ENCODE data around the gene ZNF423. TPM values are rescaled to one million over a fixed set of nuclear protein-coding genes. Genes with fewer than 3 reads are reported as not detected.

ZNF423 gene
- total and polyA plus RNA-seq, 2 experiments from 2014 or later: 14.9 to 41.8 TPM

DNA sequence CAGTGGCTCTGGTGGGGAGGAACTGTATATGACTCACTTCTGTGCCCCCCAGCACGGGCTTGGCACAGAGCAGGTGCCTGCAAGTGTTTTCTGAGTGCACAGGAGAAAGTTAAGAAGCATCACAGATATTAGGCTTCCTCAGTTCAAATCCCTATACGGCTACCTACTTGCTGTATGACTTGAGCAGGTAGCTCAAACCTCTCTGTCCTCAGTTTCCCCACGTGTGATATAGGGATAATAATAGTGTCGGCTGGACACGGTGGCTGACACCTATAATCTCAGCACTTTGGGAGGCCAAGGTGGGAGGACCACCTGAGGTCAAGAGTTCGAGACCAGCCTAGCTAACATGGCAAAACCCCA, 386.6 kb downstream of the ZNF423 start (continued):
- TF ChIP-seq, protein P1, sequence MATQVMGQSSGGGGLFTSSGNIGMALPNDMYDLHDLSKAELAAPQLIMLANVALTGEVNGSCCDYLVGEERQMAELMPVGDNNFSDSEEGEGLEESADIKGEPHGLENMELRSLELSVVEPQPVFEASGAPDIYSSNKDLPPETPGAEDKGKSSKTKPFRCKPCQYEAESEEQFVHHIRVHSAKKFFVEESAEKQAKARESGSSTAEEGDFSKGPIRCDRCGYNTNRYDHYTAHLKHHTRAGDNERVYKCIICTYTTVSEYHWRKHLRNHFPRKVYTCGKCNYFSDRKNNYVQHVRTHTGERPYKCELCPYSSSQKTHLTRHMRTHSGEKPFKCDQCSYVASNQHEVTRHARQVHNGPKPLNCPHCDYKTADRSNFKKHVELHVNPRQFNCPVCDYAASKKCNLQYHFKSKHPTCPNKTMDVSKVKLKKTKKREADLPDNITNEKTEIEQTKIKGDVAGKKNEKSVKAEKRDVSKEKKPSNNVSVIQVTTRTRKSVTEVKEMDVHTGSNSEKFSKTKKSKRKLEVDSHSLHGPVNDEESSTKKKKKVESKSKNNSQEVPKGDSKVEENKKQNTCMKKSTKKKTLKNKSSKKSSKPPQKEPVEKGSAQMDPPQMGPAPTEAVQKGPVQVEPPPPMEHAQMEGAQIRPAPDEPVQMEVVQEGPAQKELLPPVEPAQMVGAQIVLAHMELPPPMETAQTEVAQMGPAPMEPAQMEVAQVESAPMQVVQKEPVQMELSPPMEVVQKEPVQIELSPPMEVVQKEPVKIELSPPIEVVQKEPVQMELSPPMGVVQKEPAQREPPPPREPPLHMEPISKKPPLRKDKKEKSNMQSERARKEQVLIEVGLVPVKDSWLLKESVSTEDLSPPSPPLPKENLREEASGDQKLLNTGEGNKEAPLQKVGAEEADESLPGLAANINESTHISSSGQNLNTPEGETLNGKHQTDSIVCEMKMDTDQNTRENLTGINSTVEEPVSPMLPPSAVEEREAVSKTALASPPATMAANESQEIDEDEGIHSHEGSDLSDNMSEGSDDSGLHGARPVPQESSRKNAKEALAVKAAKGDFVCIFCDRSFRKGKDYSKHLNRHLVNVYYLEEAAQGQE (IDR thresholded peaks at IDR 0.05; ENCODE audit: unreplicated experiment): no peak
- TF ChIP-seq, protein P2, sequence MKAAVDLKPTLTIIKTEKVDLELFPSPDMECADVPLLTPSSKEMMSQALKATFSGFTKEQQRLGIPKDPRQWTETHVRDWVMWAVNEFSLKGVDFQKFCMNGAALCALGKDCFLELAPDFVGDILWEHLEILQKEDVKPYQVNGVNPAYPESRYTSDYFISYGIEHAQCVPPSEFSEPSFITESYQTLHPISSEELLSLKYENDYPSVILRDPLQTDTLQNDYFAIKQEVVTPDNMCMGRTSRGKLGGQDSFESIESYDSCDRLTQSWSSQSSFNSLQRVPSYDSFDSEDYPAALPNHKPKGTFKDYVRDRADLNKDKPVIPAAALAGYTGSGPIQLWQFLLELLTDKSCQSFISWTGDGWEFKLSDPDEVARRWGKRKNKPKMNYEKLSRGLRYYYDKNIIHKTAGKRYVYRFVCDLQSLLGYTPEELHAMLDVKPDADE (IDR thresholded peaks at IDR 0.05): no peak
- no peak for TF ChIP-seq CREB1 (CRISPR knock-in tag; IDR thresholded peaks at IDR 0.05; ENCODE audit: low read depth)
- no peak for TF ChIP-seq EZH2 (IDR thresholded peaks at IDR 0.05; ENCODE audit: low read depth, unreplicated experiment)
- TF ChIP-seq, protein P3, sequence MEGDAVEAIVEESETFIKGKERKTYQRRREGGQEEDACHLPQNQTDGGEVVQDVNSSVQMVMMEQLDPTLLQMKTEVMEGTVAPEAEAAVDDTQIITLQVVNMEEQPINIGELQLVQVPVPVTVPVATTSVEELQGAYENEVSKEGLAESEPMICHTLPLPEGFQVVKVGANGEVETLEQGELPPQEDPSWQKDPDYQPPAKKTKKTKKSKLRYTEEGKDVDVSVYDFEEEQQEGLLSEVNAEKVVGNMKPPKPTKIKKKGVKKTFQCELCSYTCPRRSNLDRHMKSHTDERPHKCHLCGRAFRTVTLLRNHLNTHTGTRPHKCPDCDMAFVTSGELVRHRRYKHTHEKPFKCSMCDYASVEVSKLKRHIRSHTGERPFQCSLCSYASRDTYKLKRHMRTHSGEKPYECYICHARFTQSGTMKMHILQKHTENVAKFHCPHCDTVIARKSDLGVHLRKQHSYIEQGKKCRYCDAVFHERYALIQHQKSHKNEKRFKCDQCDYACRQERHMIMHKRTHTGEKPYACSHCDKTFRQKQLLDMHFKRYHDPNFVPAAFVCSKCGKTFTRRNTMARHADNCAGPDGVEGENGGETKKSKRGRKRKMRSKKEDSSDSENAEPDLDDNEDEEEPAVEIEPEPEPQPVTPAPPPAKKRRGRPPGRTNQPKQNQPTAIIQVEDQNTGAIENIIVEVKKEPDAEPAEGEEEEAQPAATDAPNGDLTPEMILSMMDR (conservative IDR thresholded peaks at IDR 0.05; ENCODE audit: low read depth in 2 of 2): no peak
- TF ChIP-seq EZH2phosphoT487 (IDR thresholded peaks at IDR 0.05; ENCODE audit: unreplicated experiment): no peak
- TF ChIP-seq STAT1 (IDR thresholded peaks at IDR 0.05; ENCODE audit: unreplicated experiment): no peak

DNA sequence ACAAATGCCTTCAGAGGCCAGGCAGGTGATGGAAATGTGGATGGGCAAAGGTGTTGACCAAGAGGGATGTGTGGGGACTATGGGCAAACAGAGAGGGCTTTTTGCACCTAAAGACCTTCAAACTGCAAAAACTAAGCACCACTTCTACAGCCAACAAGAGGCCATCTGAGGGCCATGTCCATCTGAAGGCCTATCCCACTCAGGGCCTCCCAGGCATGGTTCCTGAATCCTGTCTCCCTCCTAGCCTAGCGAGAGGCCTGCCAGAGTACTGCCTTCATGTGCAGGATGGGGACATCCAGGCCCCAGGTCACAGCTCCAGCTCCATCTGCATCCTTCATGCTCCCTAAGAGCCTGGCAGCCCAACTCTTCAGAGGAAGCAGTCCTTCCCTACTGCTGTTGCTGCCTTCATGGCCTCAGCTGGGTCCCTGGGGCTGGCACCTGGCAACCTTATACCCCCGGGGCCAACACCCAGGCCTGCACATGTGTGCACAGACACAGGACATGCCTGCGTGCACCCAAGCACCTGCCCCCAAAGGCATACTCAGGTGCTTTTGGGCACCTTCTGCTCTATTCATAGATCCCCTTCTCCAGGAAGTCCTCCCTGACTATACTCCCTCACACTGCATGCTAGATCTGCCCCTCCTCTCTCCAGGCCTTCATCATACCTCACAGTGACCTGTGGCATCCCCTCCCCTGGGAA, 387.2 kb downstream of the ZNF423 start:
- ATAC-seq: no peak
- no peaks in the 10 kb centered on the region for H3K79me2 ChIP-seq (replicated peaks; ENCODE audit: insufficient read depth)
- TF ChIP-seq ZNF331 (CRISPR knock-in tag; IDR thresholded peaks at IDR 0.05; ENCODE audit: low read depth): no peak
- no peak for TF ChIP-seq CREB1 (CRISPR knock-in tag; IDR thresholded peaks at IDR 0.05; ENCODE audit: low read depth)
- TF ChIP-seq, protein P4, sequence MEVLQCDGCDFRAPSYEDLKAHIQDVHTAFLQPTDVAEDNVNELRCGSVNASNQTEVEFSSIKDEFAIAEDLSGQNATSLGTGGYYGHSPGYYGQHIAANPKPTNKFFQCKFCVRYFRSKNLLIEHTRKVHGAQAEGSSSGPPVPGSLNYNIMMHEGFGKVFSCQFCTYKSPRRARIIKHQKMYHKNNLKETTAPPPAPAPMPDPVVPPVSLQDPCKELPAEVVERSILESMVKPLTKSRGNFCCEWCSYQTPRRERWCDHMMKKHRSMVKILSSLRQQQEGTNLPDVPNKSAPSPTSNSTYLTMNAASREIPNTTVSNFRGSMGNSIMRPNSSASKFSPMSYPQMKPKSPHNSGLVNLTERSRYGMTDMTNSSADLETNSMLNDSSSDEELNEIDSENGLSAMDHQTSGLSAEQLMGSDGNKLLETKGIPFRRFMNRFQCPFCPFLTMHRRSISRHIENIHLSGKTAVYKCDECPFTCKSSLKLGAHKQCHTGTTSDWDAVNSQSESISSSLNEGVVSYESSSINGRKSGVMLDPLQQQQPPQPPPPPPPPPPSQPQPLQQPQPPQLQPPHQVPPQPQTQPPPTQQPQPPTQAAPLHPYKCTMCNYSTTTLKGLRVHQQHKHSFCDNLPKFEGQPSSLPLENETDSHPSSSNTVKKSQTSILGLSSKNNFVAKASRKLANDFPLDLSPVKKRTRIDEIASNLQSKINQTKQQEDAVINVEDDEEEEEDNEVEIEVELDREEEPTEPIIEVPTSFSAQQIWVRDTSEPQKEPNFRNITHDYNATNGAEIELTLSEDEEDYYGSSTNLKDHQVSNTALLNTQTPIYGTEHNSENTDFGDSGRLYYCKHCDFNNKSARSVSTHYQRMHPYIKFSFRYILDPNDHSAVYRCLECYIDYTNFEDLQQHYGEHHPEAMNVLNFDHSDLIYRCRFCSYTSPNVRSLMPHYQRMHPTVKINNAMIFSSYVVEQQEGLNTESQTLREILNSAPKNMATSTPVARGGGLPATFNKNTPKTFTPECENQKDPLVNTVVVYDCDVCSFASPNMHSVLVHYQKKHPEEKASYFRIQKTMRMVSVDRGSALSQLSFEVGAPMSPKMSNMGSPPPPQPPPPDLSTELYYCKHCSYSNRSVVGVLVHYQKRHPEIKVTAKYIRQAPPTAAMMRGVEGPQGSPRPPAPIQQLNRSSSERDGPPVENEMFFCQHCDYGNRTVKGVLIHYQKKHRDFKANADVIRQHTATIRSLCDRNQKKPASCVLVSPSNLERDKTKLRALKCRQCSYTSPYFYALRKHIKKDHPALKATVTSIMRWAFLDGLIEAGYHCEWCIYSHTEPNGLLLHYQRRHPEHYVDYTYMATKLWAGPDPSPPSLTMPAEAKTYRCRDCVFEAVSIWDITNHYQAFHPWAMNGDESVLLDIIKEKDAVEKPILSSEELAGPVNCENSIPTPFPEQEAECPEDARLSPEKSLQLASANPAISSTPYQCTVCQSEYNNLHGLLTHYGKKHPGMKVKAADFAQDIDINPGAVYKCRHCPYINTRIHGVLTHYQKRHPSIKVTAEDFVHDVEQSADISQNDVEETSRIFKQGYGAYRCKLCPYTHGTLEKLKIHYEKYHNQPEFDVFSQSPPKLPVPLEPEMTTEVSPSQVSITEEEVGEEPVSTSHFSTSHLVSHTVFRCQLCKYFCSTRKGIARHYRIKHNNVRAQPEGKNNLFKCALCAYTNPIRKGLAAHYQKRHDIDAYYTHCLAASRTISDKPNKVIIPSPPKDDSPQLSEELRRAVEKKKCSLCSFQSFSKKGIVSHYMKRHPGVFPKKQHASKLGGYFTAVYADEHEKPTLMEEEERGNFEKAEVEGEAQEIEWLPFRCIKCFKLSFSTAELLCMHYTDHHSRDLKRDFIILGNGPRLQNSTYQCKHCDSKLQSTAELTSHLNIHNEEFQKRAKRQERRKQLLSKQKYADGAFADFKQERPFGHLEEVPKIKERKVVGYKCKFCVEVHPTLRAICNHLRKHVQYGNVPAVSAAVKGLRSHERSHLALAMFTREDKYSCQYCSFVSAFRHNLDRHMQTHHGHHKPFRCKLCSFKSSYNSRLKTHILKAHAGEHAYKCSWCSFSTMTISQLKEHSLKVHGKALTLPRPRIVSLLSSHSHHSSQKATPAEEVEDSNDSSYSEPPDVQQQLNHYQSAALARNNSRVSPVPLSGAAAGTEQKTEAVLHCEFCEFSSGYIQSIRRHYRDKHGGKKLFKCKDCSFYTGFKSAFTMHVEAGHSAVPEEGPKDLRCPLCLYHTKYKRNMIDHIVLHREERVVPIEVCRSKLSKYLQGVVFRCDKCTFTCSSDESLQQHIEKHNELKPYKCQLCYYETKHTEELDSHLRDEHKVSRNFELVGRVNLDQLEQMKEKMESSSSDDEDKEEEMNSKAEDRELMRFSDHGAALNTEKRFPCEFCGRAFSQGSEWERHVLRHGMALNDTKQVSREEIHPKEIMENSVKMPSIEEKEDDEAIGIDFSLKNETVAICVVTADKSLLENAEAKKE (CRISPR knock-in tag; IDR thresholded peaks at IDR 0.05): no peak
- TF ChIP-seq EZH2phosphoT487 (IDR thresholded peaks at IDR 0.05; ENCODE audit: unreplicated experiment): no peak
- H3K27me3 ChIP-seq (ENCODE audit: insufficient read depth): peaks cover 7% of the 10 kb centered on the region
- H3K9me3 Mint-ChIP-seq: no peaks in the 10 kb centered on the region
- no peak overlapping the region for H3K4me3 ChIP-seq
- 0 out of 2 replicates have a peak, but pooled peaks cover 4% of the 10 kb centered on the region for H3K9me2 ChIP-seq (ENCODE audit: insufficient read depth)
- H3K27ac Mint-ChIP-seq: no peak overlapping the region
- H3K4me3 Mint-ChIP-seq: no peak overlapping the region
- H2AFZ ChIP-seq: no peak overlapping the region
- H3K36me3 ChIP-seq (ENCODE audit: insufficient read depth): no peaks in the 10 kb centered on the region
- no peak overlapping the region for H3K27ac ChIP-seq (ENCODE audit: low read depth)
- peaks cover 16% of the 10 kb centered on the region for H3K27me3 Mint-ChIP-seq (ENCODE audit: insufficient read depth, low read depth, poor library complexity)
- no peaks in the 10 kb centered on the region for H3F3A ChIP-seq (replicated peaks; ENCODE audit: low read depth)
- H4K20me1 ChIP-seq (replicated peaks; ENCODE audit: insufficient read depth): no peaks in the 10 kb centered on the region
- H3K4me1 ChIP-seq (ENCODE audit: insufficient read depth): 0 out of 2 replicates have a peak, but pooled peaks cover 6% of the 10 kb centered on the region
- H3K4me2 ChIP-seq: no peak overlapping the region
- peaks cover 16% of the 10 kb centered on the region for H3K4me1 Mint-ChIP-seq
- no peaks in the 10 kb centered on the region for H3K36me3 Mint-ChIP-seq (ENCODE audit: low read depth)
- no peak for DNase-seq (ENCODE audit: low spot score)
